HG03064 (cell line): ENCODE results near the gene PPP1R1C.

Source experiments
- ATAC-seq: cut with Tn5 transposase; IDR thresholded peaks from one replicate; pipeline ENCODE4 v1.9.1; 2021; ENCODE audit warnings: low read depth; ENCODE audit not compliant: unreplicated experiment

The PPP1R1C gene

DNA sequence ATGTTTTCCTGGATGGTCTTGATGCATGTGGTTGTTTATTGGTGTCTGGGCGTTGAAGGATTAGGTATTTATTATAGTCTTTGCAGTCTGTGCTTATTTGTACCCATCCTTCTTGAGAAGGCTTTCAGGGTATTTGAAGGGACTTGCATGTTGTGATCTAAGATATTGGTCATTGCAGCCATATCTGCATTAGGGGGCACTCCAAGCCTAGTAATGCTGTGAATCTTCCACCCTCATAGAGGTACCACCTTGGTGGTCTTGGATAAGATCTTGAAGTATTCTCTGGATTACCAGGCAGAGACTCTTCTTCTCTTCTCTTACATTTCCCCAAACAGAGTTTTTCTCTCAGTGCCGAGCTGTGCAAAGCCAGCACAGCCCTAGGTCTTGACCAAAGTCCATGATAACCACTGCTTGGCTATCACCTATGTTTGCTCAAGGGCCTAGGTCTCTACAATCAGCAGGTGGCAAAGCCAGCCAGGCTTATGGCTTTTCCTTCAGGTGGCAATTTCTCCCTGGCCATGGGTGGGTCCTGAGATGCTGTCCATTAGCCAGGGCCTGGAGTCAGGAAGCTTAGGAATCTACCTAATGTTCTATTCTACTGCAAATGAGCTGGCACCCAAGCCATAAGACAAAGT lies 15.4 kb upstream of the PPP1R1C start:
- ATAC-seq, result no peak

DNA sequence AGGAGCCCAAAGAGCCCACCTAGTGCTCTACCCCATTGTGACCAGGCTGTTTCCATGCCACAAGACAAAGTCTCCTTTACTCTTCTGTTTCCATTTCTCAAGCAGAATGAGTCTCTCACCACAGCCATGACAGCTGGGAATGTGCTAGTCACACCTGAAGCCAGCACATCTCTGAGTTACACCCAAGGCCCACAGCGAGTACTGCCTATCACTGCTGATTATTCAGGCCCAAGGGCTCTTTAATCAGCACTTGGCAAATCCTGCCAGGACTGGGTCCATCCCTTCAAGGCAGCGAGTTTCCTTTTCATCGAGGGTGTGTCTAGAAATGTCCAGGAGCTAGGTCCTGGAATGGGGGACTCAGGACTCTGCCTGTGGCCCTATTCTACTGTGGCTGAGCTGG lies 14.6 kb upstream of the PPP1R1C start:
- no peak for ATAC-seq

DNA sequence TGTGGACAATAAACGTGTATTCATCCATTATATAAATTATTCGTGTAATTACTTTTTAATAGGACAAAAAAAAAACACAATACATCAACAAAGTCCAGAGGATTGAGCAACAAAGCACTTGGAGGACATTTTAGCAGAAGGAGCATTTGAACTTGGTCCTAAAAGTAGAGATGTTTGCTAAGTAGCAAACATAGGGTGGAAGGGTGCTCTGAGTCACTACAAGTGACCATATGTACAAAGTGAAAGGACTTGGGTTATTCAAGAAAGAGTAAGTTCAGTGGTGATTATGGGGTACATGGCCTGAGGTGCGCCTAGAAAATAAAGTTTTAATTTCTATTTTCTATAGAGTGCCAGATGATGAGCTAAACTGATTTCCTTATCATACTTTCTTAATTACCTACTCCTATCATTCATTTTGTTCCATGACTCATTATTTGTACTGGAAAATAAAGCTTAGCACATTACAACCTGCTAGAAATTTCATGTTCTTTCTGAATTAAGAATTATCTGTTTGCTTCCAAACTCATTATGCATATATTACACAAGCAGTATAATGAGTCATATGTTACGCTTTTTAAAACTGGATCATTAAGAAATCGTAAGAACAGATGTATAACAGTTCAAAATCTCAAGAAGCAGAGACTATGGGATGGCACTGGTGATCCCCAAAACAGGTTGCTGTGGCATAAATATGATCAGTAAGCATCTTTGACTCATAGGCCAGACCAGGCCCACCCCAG lies 13.1 kb upstream of the PPP1R1C start:
- ATAC-seq, result no peak

DNA sequence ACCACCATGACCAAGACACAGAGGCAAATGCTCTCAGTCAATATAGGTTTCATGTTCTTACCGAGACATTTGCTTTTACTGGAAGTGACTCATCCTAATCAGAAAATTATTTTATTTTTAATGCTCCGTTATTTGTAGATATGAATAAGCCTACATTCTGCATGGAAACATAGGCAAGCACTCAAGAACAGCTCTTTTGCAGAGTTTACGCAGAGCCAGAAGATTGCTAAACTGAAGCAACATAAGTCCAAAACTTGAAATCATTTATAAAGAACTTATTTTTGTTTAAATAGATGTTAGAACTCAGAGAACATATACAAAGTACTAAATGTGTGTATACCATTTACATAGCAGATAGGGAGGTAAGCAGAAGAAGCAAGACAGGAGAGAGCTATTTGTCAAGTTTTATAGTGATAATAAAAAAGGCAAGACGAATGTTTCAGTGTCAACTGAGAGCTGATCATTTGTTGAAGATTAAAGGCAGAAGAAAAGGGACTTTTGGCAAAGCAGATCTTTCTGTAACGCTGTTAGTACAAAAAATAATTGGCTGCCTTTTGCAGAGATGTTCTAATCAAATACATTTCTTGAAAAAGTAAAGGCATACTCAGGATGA lies 12.4 kb upstream of the PPP1R1C start:
- ATAC-seq, result no peak

DNA sequence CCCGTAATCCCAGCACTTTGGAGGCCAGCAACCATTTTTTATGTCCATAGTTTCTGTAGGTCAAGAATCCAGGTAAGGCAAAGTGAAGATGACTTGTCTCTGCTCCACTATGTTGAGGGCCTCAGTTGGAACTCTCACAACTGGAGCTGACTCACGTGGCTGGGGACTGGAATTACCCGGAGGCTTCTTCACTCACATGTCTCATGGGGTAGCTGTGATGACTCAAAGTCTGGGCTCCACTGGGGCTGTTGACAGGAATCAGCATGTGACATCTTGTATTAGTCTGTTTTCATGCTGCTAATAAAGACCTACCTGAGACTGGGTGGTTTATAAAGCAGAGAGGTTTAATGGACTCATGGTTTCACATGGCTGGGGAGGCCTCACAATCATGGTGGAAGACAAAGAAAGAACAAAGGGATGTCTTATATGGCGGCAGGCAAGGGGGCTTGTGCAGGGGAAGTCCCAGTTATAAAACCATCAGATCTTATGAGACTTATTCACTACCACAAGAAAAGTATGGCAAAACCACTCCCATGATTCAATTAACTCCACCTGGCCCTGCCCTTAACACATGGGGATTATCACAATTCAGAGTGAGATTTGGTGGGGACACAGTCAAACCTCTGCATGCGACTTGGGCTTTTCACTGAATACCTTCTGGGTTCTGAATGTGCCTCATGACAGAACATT lies 7.8 kb upstream of the PPP1R1C start:
- ATAC-seq, result no peak

DNA sequence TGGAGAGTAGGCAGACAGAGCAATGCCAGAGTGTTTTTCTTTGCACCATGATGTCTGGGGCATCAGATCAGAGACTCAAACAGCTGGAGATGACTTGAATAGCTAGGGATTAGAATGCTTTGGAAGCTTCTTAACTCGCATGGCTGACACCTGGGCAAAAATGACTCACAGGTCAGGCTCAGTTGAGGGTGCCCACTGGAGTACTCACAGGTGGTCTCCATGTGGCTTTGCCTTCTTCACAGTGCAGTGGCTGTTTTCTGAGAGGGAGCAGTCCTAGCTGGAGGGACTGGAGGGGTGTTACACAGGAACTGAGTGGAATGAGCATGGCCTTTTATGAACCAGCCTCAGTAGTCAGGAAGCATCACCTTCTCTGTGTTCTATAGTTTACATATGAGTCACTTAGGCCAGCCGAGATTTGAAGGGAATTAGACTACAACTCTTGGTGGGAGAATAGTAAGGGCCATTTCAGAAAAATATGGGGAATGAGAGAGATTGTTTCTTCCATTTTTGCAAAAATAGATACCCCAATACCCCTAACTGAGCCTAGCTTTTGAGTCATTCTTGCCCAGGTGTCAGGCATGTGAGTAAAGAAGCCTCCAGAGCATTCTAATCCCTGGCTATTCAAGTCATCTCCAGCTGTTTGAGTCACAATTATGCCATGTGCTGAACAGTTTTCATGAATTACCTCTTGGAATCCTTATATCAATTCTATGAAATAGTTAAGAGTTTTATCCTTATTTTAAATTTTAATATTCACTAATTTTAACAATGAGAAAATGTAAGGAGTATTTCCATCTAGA lies 7.1 kb upstream of the PPP1R1C start:
- no peak for ATAC-seq

DNA sequence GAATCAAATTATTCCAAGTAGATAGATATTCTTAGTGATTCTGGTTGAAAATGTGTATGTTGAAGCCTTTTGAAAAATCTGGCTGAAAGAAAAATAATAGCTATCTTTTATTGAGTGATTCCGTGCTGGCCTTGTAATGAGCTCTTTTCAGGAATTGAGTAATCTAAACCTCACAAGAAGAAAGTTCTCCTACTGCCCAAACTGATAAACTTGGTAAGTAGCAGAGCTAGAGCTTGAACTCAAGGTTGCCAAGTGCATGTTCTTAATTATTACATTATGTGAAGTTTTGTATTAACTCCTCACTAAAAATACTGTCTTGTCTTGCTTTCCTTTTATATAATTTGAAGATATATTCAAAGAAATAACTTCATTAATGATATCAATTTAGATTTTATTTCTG lies 1.6 kb upstream of the PPP1R1C start:
- ATAC-seq, result no peak

DNA sequence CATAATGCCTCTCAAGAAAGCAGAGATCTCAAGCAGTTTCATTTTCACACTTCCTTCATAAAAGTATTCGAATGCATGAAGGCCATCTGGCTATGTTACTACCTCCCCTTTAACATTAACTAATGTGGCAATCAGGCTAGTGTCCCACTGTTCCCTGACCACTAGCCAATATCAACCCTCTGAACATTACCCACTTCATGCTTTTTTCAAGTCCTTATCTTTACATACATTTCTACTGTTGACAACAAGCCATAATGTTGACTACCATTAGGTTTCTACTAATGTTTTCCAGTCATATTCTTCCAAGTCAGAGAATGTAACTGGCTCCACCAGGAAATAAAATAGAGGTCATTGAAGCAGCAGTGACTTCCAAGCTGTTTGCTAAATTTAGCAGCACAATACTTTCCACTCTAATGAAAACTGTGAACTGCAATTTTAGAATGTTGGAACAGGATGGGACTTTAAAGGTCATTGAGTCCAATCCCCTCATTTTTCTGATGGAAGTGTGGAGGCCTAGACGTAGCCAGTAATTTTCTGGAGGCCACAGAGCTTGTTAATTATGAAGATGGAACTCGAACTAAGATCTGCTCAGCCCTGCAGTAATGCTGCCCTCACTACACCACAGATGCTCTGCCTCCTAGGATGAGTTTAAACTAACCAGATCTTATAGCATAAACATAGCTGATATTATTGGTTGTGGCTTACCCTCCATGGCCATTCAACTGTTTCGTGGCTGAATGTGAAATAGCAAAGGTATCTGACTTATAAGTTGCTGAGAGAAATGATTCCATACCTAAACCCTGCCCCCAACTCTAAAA lies 630 bp upstream of the PPP1R1C start:
- ATAC-seq, result no peak

DNA sequence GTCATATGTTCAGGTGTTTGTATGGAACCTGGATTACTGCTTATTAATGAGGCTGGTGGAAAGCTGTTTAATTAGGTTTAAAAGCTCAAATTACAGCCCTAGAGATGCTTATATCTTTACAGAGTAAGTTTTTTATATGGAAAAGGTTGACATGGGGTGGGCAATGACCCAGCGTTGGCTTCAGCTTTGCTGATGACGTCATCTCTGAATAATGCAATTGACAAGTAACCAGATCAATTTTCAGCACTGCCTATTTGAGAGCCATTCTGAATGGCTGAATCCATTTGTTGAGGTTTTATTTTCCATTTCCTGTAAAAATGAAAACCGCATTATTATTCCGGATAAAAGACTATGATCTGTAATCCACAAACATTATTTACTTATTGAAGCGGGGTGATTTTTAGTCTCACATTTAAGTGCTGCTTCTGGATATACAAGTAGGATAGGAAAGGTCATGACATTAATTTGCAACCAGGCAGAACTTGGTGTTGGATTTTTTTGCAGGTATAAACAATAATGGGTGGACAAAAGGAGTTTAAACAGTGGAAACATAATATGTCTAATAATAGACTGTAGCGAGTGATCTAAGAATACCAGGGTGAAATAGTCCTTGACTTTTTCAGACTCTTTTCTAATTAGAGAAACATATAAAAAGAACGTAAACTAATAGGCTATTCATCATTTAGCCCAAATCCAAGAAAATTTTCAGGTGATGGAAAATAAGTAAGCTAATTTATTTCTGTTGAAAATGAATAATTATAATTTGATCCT lies 2.7 kb downstream of the PPP1R1C start:
- ATAC-seq, result no peak

DNA sequence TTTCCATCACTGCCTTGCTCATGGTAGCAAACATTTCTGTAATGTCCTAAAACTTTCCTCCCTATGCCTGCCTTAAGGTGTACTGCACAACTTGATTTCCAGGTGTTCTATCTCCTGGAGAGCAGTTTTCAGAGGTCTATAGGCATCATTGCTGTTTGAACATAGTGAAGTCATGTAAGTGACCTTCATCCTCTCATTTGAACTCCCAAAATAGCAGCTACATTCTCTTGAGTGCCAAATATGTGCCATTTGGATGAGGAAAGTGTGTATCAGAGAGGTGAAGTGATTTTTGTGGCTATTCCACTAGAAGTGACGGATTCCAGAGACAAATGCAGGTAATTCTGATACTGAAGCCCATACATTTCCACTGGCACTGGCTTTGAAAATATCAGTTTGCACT lies 3.4 kb downstream of the PPP1R1C start:
- ATAC-seq, result no peak

DNA sequence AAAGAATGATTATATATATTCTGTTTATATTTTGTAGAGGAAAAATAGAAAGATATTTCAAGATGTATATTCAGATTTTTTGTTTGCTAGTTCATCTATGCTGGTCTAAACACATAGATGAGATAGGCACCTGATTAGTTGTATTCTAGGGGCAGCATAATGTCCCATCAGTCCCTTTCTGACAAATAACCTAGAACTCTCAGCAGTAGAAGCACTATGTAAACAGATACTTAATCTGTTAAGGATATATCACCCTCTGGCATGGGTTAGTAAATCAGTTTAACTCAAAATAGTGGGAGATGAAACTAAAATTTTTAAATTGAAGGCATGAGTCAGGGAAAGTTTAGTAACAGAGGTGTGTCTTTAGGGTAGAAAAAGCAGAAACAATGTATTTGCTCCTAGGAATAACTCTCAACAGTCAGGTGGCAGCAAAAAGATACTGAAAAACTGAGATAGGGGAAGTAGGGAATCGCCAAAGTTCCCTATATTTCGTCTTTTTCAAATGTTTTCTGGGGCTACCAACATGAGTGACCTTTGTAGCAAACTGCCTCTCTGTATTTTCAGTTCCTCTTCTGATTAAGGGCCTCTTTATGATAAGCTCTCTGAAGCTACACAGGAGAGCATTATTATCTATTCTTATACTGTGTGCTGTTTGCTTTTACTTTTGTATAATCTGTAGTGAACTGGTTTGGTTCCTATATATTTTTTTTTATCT lies 5.7 kb downstream of the PPP1R1C start:
- peak; percentile 96 for ATAC-seq

DNA sequence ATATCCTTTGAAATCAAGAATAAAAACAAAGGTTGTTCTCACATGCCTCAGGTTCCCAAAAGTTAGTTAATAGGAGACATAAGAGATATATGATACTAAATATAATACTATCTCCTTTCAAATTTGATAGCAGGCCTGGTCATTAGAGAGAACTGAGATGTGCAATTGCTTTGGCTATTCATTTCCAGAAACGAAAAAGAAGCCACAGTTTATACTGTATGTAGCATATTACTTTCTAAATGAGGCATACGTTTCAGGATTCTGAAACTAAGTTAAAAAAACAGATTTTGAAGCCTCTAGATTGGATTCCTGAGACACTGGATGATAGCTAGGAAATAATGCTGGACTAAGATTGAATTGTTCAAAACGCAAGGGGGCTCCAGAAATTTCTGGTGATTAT lies 7.1 kb downstream of the PPP1R1C start:
- peak; percentile 91 for ATAC-seq

DNA sequence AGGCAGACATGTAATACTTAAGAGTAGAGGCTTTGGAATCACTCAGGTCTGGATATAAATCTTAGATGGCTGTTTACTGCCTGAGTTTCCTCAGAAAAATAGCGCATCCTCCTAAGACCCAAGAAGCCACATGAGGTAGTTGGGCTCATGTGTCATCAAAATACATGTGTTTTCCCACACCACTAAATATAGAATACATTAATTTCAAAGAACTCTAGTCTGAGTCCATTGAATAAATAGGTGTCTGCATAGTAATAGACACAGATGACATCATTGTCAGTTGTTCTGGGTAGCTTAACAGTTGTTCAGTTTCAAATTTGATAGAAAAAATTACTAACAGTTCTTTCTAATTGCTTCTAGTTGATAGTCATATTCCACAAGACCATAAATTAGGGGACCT lies 9.6 kb downstream of the PPP1R1C start:
- ATAC-seq, result no peak

DNA sequence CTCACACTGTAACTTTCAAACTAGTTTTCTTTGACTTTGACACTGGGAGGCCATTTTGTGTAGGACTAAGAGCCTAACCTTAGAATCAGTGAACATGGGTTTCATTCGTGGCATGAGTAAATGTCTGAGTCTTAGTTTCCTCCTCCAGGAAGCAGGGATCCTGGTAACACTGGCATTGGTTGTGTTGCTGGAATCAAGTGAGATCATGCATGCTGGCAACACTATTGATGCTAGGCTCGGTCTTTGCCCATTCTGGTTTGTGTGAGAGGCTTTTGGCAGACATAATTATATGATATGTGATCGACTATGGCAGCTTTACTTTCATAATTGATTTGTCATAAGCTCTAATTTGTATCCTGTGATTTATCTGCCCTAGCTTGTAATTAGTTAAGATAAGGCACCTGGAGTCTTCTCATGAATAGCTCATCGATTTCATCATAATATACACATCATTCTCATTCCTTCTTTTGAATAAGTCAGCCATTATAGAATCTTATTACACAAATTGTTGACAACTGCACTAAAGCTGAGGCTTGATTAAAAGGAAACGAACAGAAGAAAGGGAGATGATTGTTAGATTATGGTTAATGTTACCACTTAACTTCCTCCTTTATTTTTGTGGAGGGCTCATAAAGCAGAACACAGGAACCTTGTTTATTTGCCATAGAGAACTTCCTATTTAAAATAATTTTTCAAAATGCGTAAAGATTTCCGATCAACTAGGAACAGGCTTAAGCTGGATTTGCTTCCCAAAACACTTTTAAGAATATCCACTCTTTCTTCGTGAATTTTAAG lies 12.6 kb downstream of the PPP1R1C start:
- ATAC-seq, result no peak

DNA sequence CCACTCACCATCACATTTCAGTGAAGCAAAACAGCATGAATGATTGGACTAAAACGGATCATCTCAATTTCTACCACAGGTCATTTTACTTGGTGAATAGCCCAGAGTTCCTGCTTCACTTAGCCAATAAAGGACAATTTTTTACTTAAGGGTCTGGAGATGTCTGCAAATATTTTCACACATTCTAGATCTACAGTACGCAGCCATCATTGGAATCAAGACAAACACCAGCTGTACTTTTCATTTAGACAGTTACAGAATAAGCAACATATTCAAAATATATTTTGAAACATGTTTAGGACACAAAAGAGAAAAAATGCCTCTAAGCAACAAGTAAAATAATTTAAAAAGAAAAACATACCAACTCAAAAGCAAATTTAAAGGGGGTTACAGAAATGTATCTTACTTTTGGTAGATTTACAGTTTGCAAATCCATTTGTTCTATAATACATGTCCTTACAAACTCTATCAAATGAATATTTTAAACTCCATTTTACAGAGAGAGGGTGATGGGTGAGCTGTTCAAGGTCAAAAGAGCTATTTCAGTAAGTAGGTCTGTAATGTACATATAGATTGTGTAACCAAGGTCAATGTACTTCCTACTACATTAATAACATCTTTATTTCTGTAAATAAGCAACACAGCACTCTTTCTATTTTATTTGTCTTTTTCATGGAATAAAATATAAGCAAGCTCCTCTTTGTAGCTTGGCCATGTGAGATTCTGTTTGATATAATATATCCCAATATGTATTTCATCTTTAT lies 13.4 kb downstream of the PPP1R1C start:
- no peak for ATAC-seq

DNA sequence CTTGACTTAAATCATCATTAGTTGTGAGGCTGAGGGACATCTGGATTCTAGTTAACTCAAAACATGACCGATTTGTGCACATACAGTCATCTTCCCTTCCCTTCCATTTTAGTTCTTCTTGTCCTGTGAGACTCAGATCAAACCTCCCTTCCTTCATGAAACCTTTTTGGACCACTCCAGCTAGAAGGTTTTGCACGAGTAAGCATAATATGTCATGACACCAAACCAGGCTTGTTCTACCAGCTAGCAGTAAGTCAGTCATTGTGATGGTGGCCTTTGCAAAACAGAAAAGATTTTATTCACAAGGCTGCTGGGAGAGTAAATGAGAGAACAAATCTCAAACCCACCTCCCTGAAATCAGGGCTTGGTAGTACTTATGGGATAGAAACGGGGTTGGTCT lies 14.3 kb downstream of the PPP1R1C start:
- ATAC-seq, result no peak

DNA sequence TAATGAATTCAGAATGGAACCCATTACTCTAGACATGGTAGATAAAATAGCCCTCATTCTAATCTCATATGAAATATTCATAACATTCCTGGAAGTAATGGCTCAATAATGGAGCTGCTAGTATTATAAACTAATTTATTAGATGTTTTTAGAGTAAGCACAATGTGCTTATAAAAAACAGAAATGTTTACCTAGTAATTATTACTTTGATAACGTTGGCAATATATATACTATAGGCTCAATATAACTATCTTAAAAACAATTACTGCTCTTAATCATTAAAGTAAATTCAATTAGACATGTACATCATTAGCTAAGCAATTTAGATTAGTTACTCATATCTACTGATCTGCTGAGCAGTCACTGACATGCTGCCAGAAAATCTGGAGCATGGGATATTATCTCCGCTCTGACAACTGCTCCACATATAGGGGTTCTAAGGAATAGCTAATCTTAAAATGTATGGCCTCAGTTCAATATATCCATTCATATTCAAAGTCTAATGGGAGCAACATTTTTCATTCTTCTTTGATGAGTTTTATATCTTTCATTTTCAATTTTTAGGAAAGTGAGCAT lies 19.4 kb downstream of the PPP1R1C start:
- no peak for ATAC-seq
